ENCODE results near the gene ATRIP.

Gene ATRIP

DNA sequence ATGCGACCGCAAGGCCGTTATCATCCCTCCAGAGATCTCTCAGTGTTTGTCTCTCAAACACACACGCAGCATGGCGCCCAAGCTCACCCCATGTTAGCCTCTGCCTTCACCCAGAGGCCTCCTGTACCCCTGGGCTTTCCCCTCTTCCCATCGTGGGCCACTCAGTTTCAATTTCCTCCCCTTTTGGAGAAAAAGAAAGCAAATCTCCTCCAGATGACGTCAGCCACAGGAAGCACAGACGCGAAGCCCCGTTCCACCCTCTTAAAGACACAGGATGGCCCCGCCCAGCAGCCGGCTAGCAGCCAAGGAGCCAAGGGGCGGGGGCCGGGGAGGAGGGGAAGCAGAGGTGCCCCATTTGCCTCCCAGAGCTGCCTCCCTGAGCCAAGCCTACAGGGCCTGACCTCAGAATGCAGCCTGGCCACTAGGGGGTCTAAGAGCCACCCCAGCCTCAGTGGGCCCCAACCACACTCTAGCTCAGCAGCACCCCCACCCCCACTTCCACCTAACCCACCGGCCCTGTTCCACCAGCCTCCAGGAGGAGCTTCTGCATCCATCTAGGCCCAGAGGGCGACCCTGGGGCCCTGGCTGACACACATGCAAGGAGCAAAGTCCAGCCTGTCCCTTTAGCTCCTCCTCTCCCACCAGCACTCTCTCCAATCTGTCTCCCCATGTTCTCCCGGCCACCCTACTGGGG lies 26.5 kb downstream of the ATRIP start:
- TF ChIP-seq GATA2 (IDR thresholded peaks at IDR 0.05; ENCODE audit: low read depth, low read length): no peak
- TF ChIP-seq GATA3 (IDR thresholded peaks at IDR 0.05; ENCODE audit: low read depth, low read length): no peak

DNA sequence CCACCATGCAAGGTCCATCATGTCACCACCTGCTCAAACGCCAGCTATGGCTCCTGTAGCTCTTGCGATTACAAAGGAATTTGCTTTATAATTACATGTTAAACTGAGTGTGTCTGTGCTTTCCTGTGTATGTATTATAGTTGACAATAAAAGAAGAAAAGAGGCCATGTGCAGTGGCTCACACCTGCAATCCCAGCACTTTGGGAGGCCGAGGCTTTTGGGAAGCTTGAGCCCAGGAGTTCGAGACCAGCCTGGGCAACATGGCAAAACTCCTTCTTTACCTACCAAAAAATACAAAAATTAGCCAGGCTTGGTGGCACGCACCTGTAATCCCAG lies 27.0 kb downstream of the ATRIP start:
- TF ChIP-seq GATA2 (IDR thresholded peaks at IDR 0.05; ENCODE audit: low read depth, low read length) (no peak), GATA3 (IDR thresholded peaks at IDR 0.05; ENCODE audit: low read depth, low read length) (no peak)

DNA sequence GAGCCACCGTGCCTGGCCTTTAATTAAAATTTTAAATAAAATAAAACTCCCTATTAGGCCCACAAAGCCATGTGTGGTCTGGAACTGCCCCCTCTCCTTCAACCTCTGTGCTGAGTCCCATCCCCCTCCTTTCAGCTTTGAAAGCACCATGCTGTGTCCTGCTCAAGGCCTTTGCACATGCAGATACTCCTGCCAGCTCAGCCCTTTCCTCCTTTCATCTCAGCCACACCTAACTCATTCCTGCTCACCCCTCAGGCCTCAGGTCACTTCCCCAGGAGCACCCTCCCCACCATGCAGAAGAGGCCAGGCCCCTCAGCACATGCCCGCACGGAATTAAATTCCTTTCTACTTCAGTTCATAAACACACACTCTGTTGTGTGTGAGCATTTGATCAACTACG lies 28.1 kb downstream of the ATRIP start:
- TF ChIP-seq GATA2 (IDR thresholded peaks at IDR 0.05; ENCODE audit: low read depth, low read length): no peak

DNA sequence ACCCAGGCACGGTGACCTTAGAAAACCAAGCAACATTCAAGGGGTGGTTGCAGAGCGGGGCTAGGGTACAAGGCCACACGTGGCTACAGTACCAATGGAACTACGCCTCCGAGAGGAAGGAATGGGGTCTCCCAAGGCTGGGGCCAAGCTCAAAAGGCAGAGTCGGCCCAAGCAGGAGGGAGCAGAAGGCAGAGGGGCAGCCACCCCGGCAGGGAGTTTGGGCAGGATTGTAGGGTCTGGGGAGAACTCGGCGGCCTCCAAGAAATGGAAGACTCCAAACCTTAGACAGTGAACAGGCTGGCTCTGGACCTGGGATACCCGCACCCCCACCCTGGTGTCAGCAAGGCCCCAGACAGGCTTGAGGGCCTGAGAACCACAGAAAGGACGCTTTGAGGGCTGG lies 28.7 kb downstream of the ATRIP start:
- TF ChIP-seq GATA2 (IDR thresholded peaks at IDR 0.05; ENCODE audit: low read depth, low read length) (no peak), GATA3 (IDR thresholded peaks at IDR 0.05; ENCODE audit: low read depth, low read length) (no peak)

DNA sequence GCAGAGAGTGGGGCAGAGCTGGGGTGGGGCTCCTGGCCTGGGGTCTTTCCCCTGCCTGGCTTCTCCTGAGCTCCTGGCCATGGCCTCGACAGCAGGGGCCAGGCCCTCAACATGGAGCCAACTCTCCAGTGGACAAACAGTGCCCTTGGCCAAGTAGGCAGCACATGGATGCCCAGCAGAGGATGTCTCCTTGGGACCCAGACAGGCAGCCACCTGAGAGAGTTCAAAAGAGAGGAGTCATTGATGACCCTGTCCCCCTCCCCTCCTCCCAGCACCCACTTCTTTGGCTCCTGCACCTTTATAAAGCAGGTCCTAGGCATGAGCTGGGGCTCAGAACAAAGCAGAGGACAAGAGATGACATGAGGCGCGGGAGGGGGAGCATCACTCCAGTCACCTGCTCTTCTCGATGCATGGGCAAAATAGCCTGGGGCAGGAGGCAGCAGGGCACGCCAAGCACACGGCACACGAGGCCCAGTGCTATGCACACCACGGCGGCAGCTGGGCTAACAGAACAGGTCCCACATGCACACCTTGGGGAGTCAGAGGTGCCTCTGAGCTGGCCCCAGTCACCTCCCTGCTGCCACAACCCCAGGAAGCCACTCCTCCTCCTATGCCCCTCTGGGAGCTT lies 30.0 kb downstream of the ATRIP start:
- TF ChIP-seq GATA3 (IDR thresholded peaks at IDR 0.05; ENCODE audit: low read depth, low read length) (no peak), GATA2 (IDR thresholded peaks at IDR 0.05; ENCODE audit: low read depth, low read length) (no peak)

DNA sequence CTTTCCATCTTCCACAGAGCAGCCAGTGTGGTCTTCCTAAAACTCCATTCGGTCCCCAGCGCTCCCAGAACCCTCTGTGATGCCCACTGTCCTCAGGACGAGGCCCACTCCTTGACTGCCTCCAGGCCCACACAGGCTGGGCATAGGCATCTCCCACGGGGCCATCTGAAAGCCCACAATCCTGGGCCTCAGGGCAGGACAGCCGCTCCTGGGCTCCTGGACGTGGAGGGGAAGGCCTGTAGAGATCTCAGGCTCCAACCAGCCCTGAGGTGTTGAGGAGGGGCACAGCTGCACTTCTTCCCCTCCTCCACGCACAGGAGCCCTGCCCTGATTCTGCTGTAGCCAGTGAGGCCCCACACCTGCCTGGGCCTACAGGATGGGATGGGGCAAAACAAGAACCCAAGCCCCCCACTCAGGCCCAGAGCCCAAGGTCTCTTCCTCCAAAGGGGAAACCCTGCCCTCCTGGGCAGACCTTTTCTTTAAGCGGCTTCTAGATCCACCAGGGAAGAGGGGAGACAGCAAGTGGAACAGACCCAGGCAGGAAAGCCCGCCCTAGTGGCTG lies 31.5 kb downstream of the ATRIP start:
- no peak for TF ChIP-seq GATA3 (IDR thresholded peaks at IDR 0.05; ENCODE audit: low read depth, low read length)
- no peak for TF ChIP-seq GATA2 (IDR thresholded peaks at IDR 0.05; ENCODE audit: low read depth, low read length)

DNA sequence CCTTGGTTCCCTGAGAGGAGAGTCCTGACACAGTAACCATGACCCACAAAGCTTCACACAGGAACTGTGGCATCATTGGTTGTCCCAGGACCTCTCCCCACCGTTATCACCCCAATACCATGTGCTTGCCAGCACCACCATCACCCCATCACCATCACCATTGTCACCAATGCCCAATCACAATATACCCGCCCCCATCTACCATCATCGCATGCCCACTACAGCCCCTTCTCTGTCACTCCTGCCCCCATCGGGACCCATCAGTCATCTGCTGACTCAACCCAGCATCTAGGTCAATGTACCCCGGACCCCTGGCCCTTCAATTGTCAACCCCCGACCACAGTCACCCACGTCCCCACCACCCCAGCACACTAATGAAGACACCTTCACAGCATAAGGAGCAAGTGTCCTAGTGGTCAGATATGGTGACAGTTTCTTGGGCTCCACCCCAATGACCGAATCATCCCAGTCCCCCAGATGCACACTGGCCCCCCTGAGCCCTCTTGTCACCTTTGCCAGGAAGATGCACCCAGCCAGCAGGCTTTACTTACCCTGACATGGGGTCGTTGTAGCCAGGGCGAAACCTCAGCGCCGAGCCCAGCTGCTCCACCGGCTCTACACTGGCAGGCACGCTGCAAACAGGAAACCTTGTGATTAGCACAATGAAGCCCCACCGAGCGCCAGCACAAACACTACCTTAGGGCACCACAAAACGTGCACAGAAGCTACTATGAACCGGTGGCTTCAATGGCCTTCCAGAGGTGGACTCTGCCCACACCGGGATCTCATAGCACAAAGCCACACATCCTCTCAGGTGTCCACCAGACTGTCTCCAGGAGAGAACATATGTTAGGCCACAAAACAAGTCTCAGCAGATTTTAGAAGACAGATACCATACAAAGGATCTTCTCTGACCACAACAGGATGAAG lies 32.4 kb downstream of the ATRIP start:
- TF ChIP-seq GATA2 (IDR thresholded peaks at IDR 0.05; ENCODE audit: low read depth, low read length) (no peak), GATA3 (IDR thresholded peaks at IDR 0.05; ENCODE audit: low read depth, low read length) (no peak)

DNA sequence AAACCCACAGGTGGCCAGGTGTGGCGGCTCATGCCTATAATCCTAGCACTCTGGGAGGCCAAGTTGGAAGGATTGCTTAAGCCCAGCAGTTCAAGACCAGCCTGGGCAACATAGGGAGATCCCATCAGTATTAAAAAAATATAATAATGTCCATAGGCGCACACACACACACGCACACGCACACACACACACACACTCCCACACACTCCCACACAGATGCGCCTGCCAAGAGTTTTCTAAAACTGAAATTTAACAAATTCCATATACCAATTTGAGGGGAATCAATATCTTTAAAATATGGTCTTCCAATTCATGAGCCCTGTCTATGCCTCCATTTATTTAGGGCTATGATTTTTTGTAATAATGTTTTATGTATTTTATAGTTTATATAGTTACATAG lies 40.4 kb downstream of the ATRIP start:
- TF ChIP-seq GATA3 (IDR thresholded peaks at IDR 0.05; ENCODE audit: low read depth, low read length) (no peak), GATA2 (IDR thresholded peaks at IDR 0.05; ENCODE audit: low read depth, low read length) (no peak)

DNA sequence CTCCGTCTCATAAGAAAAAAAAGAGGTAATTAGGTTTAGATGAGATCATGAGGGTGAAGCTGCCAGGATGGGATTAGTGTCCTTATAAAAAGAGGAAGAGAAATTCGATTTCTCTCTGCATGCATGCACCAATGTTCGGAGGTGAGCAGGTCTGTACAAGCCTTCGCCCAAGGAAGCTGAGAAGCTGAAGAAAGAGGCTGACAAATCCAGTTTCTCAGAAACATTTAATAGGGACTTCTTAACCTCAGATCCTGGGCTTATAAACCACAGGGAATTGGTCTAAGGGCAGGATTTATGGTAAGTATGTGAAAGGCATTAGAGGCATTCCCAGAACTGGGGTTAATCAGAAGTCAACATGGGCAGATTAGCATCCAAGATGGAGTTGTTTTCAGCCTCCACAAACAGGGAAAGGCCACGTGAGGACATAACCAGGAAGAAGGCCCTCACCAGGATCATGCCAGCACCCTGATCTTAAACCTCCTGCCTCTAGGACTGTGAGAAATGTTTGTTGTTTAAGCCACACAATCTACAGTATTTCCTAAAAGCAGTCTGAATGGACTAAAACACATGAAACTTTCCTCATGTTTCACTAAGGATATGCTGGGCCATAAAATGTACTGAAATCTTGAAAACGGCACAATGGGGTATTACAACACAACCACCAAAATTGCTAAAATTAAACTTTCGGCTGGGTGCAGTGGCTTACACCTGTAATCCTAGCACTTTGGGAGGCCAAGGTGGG lies 46.1 kb downstream of the ATRIP start:
- no peak for TF ChIP-seq GATA3 (IDR thresholded peaks at IDR 0.05; ENCODE audit: low read depth, low read length)
- no peak for TF ChIP-seq GATA2 (IDR thresholded peaks at IDR 0.05; ENCODE audit: low read depth, low read length)

DNA sequence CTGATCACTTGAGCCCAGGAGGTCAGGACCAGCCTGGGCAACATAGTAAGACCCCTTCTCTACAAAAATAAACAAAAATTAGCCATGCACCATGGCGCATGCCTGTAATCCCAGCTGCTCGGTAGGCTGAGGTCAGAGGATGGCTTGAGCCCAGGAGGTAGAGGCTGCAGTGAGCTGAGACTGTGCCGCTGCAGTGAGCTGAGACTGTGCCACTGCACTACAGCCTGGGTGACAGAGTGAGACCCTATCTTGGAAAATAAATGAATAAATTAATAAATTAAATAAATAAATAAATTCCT lies 46.6 kb downstream of the ATRIP start:
- TF ChIP-seq GATA3 (IDR thresholded peaks at IDR 0.05; ENCODE audit: low read depth, low read length) (no peak), GATA2 (IDR thresholded peaks at IDR 0.05; ENCODE audit: low read depth, low read length) (no peak)

DNA sequence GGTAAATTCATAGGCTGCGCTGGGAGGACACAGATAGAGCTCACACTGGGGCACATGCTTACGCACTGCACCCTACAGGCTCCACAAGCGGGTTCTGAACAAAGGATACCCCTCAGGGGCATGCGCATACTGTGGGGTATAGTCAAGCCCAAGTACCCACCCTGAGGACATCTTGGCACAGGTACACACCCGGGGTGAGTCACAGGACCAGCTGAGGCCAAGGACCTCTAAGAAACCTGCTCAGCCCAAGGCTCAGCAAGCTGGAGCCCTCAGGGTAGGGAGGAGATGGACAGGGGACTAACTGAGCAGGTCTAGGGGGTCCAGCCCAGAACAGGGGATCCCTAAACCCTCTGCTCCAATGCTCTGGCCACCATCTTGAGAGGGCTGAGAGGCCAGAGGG lies 54.1 kb downstream of the ATRIP start:
- TF ChIP-seq GATA3 (IDR thresholded peaks at IDR 0.05; ENCODE audit: low read depth, low read length): no peak
- TF ChIP-seq GATA2 (IDR thresholded peaks at IDR 0.05; ENCODE audit: low read depth, low read length): no peak

DNA sequence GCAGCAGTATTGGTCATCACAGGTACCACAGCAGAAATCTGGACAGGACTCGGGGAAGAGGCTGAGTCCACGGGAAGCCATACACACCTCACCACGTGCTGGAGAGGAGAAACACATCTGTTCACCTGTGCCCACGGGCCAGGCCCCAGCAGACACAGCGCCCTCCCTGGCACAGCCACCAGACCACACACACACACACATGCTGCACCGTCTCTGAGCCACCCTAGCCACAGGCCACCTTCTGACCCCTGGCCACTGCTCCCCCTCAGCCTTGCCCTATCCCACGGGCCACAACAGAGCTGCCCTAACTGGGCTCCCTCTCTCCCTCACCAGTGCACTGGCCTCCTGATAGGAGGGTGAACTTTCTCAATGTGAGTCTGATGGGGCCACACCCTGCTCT lies 54.7 kb downstream of the ATRIP start:
- no peak for TF ChIP-seq GATA2 (IDR thresholded peaks at IDR 0.05; ENCODE audit: low read depth, low read length)
- TF ChIP-seq GATA3 (IDR thresholded peaks at IDR 0.05; ENCODE audit: low read depth, low read length): no peak

DNA sequence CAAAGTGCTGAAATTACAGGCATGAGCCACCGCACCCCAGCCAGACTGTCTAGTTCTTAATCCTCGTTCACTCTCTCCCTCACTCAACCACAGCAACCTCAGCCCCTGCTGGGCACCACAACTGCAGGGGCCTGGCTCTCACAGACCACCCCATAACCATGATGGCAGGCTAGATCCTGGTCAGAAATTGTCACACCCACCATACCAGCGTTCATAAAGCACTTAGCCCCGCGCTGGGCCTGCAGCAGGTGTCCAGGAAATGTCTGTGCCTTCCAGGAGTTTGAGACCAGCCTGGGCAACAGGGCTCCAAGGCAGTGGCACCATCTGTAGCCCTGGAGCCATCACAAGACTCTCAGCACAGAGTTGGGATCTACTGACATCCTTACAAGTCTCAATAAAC lies 55.6 kb downstream of the ATRIP start:
- TF ChIP-seq GATA2 (IDR thresholded peaks at IDR 0.05; ENCODE audit: low read depth, low read length) (no peak), GATA3 (IDR thresholded peaks at IDR 0.05; ENCODE audit: low read depth, low read length) (no peak)

DNA sequence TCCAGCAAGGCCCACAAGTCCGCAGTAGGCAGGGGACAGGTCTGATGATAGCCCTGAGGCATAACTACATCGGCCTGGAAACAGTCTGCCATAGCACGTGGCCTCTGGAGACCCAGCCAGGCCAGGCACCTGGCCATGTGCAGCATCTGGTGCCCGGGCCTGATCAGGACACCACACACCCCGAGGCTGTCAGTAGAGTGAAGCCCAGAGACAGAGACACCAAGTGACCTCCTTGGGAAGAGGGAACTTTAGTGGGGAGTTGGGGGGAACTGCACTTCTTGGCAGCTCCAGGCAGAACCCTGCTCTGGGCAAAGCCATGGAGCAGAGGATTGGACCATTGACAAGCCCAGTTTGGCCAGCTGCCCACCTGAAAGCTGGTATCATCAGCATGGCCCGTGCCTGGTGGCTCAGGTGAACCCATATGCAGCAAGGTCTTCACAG lies 56.2 kb downstream of the ATRIP start:
- no peak for TF ChIP-seq GATA2 (IDR thresholded peaks at IDR 0.05; ENCODE audit: low read depth, low read length)
- no peak for TF ChIP-seq GATA3 (IDR thresholded peaks at IDR 0.05; ENCODE audit: low read depth, low read length)
